Hindlimb muscle (tissue), 1 donor: ENCODE data around the gene OTULIN. TPM values are rescaled to one million over a fixed set of nuclear protein-coding genes. Genes with fewer than 3 reads are reported as not detected.

ENCODE experiments used
- DNase-seq: peaks from one replicate; pipeline ENCODE4 v3.0.0-alpha.2; 2013
- polyA plus RNA-seq: library from polyadenylated mRNA; unstranded; fragments of 120-200 nt; gene quantifications from one replicate; pipeline ENCODE4 v1.2.1, GENCODE V29; 2013; ENCODE audit not compliant: insufficient read length

The OTULIN gene
- polyA plus RNA-seq, 1 donor: 13.4 TPM

- no peak for DNase-seq
Observed at GRCh38 chr5:14699159-14699558, 34.6 kb downstream of the OTULIN start.

DNA sequence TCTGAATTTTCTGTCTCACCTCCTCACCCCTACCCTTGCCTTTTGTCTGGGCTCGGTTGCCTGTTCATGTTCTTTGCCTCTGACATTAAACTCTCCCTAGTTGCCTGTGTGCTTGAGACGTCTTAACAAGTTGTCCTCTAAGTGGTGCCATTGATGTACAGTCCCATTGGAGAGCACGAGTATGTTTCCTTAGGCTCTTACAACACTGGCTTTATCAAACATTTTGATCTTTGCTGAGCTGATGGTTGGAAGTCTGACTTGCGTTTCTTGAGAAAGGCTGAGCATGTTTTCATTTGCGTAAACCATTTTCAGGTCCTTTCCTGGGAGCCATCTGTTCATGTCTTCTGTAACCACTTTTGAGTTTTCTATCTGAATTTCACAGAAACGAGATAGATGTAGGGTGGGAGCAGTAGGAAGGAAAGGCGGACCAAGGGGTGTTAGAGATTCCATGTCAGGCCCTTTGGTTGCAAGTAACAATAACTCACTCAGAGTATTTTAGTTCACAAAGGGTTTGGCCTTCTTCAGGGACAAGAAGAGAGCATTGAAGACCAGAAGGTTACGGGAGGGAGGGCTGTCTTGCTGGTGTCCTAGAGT is 35.4 kb downstream of the OTULIN start:
- no peak for DNase-seq

DNA sequence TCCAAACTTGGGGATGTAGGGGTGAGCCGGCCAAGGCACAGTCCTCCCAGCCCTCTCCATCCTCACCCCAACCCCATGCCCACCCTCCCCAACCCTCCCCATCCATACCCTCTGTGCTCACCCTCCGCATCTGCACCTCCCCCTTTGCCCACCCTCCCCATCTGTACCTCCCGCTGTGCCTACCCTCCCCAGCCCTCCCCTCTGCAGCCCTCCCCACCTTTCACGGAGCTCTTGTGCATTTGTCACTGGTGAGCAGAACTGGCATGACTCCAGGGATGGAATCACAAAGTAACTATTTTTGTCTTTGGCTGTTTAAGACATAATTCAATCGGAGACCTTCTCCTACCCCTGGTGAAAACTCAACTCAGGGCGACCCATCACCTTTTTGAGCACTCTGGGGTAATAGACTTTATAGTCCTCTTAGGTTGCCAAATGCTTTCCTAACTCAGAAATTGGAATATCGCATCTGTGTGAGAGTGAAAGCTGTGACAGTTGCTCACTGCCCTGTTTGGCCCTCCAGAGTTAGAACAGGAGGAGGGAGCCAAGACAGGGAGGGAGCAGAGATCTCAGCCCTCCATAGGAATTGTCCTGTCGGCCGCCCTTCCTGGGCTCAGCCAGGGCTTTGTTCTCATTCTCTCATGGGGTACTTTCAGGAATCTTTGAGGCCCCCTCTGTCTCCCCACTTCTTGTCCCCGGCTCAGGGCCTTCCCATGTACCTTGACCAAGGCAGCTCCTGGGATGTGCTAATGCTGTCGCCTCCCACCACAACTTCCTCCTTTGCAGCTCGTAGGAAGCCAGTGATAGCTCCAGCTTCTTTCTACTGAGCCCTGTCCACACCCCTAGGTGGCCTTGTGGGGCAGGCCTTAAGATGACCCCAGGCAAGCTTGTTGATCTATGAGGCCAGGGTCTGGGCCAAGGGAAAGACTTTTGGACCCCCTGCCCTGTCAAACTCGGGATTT is 36.2 kb downstream of the OTULIN start:
- no peak for DNase-seq

DNA sequence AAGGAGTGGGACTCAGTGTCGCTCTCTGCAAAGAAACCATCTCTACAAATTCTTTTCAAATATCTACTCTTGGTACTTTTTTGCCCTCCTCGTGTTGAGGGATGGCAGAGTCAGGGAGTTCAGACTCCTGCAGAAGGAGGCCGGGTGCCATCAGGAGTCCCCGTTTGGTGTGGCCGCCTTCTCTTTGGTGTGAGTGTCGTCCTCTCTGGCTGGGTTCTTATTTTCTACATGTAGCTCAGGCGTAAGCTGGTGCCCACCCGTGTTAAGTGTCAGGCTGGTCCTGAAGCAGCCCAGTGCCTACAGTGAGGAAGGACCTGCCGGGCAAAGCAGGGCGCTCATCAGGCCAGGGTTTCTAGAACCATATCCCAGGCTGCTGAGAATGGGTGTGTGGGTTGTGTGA is 37.0 kb downstream of the OTULIN start:
- DNase-seq: no peak

DNA sequence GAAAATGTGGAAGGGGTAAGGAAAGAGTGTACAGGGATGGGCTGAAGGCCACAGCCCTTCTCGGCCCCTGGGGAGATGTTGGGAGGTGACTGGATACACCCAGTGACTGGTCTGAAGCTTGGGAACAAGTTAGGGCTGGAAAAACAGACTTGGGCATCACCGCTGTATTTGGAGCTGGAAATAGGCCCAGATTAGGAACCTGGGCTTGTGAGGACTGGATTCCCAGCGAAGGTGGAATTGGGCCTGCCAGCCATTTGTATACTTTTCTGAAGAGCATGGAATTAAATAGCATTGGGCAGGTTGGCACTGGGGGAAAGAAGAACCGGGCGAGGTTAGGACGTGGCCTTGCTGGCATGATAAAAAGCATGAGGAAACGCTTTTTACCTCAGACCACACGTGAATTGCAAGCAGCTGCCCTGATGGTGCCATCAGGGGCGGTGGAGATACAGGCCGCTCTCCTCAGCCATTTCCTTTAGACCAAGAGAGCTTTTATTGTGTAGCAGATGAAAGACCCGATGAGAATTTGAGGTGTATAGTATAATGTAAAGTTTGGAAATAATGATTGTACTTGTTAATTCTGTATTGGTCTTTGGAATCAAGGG is 37.8 kb downstream of the OTULIN start:
- DNase-seq: no peak

- DNase-seq: no peak
Observed at GRCh38 chr5:14705556-14705955, 41.0 kb downstream of the OTULIN start.

DNA sequence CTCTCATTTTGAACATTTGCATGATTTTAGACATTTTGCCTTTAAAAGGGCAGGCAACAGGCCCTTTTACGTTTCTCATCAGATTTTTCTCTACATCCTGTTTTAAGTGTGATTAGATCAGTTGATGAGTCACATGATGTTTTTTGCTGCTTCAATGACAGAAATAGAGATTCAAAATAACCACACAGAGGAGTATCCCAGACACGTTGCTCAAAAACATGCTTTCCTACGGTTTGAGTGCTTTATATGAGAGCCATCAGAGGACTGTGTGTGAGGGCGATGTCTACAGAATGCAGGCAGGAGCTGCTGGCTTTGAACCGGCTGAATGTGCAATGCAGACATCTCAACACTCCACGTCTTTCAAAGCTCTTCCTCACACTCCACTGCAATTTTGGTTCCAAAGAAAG is 42.1 kb downstream of the OTULIN start:
- no peak for DNase-seq

GRCh38 chr5:14707811-14708390 is 43.4 kb downstream of the OTULIN start:
- no peak for DNase-seq

- no peak for DNase-seq
Observed at GRCh38 chr5:14708551-14708950, 44.0 kb downstream of the OTULIN start.

GRCh38 chr5:14710313-14710994 is 45.9 kb downstream of the OTULIN start:
- DNase-seq: no peak

DNA sequence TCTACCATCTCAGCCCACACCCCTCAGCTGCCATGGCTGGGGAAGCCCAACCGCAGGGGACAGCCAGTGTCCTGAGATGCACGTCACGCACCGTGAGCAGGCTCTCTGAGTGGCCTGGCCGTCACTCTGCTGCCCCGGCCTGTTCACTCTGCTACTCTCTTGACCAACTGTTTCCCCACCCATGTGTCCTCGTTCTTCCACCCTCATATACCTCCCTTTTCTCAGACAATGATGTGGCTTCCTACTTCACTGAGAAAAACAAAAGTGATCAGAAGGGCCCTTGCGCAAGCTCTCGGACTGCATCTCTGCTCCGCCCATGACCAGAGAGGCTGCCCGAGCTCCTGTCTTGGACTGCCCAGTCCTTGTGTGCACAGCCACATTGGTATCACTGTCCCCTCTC is 47.6 kb downstream of the OTULIN start:
- no peak for DNase-seq

DNA sequence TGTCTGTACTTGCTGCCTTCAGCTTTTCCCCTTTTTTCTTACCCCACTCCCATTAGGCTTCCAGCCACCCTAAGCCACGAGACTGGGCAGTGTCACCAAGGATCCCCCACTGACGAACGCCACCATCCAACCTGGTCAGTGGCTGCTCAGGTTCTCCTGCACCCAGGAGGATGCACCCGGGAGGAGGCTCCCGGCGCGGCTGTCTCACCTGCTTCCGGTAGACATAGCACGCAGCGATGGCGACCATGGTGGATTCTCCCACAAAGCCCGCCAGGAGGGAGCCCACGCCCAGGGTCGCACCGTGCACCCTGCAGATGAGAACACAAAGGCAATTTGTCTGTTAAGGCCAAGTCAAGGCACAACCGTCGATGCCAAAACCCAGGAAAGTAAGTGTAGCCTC is 48.1 kb downstream of the OTULIN start:
- DNase-seq: no peak

GRCh38 chr5:14713476-14714390 is 49.2 kb downstream of the OTULIN start:
- no peak for DNase-seq

DNA sequence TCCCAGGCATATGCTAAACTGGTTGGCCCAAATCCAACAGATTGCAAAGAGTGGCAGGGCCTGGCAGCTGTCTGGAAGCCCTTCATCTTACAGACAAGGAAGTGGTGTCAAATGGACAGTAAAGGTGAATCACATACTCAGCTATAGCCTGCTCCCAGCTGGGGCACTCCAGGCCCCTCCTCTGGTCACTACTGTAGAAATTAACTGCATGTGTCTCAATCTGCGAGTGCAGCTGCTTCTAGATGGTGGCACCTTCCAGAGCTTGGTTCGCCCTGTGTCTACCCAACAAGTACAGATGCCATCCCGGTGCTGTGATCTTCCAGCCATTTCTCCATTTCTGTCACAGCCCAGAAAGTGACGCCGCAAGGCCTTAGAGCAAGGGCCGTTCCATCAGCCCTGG is 50.2 kb downstream of the OTULIN start:
- DNase-seq: no peak

GRCh38 chr5:14715481-14715880 is 51.0 kb downstream of the OTULIN start:
- no peak for DNase-seq

- no peak for DNase-seq
Observed at GRCh38 chr5:14716755-14717752, 52.5 kb downstream of the OTULIN start.

- DNase-seq: no peak
Observed at GRCh38 chr5:14718778-14719177, 54.3 kb downstream of the OTULIN start.

DNA sequence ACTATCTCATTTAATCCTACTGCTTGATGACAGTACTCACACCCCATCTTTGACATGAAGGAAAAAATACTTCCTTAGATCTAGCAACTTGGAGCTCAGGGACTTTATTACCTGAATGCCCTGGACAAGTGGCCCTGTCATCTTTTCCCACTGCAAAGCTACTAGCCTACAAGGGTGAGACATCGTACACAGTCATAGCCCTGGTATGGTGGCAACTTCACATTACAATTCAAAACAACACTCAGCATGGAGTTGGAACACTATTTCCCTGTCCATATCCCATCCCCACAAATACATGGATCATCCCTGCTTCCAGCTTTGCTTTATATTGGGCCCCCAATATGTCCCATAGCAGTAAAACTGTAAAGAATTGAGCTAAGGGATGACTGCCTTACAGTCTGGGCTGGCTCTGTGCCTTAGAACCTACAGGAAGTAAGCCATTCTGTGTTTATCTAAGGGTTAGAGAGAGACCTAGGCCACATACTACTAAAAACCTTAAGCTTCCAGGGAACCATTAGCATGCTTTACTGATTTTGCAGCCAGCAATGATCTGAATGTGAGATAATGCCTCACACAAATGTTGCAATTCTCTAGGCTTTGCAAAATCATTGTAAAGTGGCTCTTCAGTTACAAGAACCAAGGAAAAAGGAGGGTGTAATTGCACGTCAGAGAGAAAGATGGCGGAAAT is 55.9 kb downstream of the OTULIN start:
- DNase-seq: no peak

- DNase-seq: no peak
Observed at GRCh38 chr5:14721990-14722656, 57.6 kb downstream of the OTULIN start.
